GM21737 (cell line): ENCODE measurements around the gene SCAMP3.

ENCODE experiments used
- ATAC-seq: cut with Tn5 transposase; IDR thresholded peaks from one replicate; pipeline ENCODE4 v1.9.1; 2021; ENCODE audit warnings: mild to moderate bottlenecking, moderate library complexity; ENCODE audit not compliant: unreplicated experiment

Gene SCAMP3

GRCh38 chr1:155207806-155208540 lies 54.2 kb downstream of the SCAMP3 start, which contains the start of gene THBS3:
Gene THBS3, minus strand, starts transcription at chr1:155207897. Its CDS starts 21 bp downstream, at chr1:155207876.
- ATAC-seq = no peak

GRCh38 chr1:155206891-155207805 lies 55.0 kb downstream of the SCAMP3 start:
- no peak for ATAC-seq
